TTC549 (cell line): ENCODE measurements around the gene LASP1.

Experiments
- FAIRE-seq: peaks from 2 replicates; lab custom pipeline; 2012; peaks lifted over from hg19 to GRCh38; lab: Jason Lieb, UNC

Gene LASP1

DNA sequence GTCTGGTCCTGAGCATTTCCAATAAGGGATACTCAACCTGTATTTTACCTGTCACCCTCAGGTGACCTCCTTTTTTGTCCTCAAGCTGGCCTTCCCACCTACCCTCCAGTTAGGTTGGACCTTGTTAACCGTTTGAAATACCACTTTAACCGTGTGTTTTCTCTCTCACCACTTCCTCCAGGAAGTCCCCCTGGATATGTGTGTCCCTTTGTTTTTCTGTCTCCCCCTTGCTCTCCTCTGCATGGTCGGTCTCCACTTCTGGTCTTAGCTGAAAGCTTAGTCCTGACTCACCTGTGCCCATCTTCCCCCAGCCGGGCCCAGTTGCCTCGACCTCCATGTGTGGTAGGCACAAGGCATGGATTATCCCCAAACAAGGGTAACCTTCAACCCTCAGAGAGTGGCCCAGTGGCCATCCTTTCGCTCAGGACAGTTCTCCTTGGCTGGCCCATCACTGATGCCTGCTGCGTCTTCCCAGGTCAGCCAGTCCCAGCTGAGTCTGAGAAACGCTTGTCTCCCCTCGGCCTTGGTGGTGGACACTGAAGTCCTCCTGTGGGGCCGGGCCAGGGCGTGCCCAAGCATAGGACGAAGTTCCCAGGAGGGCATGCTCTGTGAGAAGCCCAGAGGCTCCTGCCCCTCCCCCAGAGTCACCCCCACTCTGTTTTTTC, 20.0 kb downstream of the LASP1 start:
- FAIRE-seq = no peak

DNA sequence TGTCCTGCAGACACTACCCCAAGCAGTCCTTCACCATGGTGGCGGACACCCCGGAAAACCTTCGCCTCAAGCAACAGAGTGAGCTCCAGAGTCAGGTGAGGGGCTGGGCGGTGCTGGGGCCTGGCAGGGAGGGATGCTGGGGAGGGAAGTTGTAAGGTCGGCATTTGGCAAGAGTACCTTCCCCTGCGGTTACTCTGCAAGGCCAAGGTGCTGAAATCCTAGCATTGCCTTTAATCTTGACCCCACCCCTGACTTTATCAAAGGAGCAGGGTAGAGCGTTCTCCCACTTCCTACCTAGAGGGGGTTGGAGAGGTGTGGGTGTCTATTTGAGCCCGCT, 20.5 kb downstream of the LASP1 start:
- no peak for FAIRE-seq

DNA sequence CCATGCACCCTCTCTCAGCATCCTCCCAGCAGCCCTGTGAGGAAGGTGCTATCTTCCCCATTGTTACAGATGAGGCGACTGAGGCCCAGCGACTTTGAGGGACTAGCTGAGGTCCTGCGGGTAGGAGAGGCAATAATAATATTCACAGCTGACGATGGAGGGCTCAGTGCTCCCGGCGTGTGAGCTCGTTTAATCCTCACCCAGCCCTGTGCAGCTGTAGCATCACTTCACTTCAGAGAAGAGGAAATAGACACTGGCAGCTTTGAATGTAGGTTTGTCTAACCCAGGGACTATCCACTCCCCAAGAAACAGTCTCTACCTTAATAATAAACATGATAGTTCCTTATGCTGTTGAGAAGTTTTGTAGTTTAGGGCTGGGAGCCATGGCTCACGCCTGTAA, 21.6 kb downstream of the LASP1 start:
- FAIRE-seq = no peak

DNA sequence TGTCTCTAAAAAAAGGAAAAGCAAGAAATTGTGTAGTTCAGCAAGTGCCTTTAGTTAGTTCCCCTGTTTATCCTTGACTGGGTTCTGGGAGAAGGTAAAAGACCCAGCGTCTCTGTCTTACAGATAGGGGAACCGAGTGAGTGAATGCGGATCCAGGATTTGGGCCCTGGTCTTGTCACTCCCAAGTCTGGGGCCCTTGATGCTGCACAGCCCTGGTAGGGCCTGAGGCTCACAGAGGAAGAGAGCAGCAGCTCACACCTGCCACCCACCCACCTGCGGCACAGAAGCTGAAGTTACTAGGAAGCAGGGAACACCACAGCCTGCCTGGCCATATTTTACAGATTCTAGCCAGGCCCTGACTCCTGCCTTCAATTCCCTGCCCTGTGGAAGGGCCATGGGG, 22.2 kb downstream of the LASP1 start:
- no peak for FAIRE-seq

DNA sequence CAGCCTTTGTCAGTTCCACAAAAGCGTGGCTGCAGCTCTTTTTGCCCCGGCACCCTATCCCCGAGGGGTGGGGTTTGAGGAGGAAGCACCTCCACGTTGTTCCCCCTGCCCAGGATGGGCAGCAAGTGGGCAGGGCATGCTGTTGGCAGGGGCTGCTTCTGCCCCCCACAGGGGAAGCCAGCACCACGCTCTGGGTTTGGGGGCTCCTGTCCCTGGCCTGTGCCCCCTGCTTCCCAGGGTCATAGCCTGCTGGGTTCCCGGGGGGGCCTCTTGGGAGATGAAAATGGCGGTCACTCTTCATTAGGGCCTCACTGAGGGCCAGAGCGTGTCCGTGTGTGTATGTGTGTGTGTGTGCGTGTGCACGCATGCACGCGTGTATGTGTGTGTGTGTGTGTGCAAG, 22.8 kb downstream of the LASP1 start:
- FAIRE-seq = no peak

DNA sequence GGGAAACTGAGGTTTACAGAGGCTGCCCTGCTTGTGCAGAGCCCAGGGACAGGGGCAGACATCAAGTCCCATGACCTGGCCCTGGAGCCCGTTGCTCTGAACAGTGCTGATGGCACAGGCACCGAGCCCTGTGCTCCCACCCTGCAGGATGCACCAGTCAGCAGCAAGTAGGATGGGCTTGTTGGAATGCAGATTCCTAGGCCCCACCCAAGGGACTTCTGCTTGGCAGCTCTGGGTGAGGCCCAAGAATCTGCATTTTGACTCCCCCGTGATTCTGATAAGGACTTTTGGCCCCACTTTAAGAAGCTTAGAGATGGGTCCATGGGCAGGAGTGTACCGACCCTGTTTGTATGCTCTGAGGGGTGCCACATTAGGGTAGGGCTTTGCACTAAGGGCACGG, 23.3 kb downstream of the LASP1 start:
- no peak for FAIRE-seq

DNA sequence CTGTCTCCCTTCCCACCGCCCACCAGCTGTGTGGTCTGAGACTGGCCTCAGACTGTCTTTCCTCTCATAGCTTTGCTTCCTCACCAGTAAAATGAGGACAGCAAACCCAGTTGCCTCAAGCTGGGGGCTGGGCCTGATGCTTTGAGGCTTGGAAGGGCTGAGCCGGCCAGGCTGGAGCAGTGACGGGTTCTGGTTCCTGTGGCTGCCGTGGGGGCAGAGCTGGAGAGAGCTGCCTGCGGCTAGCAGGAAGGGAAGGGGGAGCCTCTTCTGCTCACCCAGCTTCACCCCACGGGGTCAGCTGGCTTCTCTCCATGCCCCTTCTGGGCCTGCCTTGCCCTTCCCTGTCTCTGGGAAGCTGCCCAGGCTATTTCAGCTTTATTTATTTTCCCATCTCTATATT, 23.7 kb downstream of the LASP1 start:
- no peak for FAIRE-seq

DNA sequence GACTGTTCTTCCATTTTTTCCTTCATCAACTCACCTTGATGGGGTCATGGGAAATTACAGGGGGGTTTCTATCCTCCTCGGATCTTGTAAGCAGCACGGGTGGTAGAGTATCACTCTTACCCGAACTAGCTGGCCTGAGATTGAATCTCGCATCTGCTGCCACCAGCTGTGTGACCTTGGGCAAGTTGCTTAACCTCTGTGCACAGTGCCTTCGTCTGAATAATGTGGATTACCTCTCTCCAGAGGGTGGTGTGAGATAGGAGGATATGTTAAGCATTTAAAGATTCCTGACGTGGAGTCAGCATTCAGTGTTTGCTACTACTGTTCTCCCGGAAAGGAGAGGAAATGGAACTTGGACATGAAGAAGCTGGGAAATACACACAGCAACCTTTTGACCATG, 24.4 kb downstream of the LASP1 start:
- FAIRE-seq = no peak

DNA sequence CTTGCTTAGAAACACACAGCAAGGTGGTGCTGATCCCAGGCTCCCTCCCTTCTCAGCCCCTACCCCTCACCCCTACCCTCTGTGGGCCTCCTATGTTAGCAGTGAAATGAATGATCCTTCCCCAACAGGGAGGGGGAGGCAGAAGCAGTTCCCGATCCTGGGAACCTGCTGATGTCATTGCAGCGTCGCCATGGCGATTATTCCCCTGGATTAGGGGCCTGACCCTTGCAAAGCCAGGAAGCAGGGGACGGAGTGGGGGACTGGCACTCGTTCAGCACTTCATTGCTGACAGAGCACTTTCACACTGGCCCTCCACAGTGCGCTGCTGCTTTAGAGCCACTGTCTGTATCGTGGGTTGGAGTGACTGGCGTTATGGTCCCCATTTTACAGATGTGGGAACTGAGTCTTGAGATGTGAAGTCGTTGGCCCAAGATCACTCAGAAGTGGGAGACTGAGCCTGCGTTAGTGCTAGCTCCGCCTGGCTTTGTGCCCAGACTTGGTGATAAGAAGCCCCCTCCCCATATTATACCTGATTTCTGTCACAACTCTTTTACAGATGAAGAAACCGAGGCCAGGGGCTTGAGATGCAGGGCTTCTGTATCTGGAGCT, 26.6 kb downstream of the LASP1 start:
- FAIRE-seq = no peak

DNA sequence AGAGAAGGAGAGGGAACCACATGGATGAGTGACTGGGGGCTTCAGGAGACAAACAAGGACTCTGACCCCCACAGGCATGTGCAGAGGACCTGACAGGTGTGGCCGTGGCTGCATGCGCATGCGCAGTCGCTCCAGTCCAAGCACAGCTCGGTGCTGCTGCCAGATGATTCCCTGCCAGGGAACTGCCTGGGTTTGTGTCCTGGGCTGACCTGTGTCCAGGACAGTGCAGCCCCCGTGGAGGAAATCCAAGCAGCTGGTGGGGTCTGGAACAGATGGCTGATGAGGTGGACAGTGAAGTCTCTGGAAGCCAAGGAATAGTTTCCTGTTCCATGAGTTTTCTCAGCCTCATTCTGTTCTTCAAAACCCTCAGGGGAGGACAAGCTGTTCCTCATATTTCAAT, 27.3 kb downstream of the LASP1 start:
- no peak for FAIRE-seq

DNA sequence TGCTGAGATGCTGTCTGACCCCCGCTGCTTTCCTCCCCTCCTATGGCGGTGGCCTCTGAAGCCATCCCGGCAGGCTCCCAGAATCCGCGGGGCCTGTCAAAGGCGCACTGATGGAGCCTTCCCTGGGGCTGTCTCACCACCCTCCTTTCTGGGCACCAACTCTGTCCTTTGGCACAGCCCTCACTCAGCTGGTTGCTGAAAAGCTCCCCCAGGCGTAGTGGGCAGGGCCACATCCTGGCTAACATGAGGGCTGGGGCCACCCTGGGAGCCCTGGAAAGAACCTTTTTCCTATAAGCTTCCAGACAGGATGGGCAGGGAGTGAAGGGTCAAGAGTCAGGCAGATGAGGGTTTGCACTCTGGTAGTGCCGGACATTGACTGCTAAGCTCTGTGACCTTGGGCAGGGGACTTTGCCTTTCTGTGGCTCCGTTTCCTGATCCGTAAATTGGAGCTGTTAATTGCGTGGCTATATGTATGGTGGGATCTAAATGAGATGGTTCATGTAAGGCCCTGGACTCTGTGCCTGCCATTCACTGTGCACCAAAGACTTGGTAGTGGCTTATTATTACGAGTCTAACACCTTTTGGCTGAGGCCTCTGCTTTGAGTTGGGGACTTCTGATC, 27.9 kb downstream of the LASP1 start:
- no peak for FAIRE-seq

DNA sequence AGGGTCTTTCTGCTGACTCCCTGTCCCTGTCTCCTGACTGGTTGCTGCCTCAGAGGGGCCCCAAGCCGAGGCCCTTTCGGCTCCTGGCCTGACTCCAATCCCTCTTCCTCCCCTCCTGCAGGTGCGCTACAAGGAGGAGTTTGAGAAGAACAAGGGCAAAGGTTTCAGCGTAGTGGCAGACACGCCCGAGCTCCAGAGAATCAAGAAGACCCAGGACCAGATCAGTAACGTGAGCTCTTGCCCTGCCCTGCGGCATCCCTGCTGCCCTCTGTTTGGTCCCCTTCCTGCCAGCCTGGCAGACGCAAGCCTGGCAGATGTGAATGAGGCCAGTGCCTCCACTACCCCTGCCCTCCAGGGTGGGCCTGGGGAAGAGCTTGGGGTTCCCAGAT, 28.4 kb downstream of the LASP1 start:
- FAIRE-seq = no peak

DNA sequence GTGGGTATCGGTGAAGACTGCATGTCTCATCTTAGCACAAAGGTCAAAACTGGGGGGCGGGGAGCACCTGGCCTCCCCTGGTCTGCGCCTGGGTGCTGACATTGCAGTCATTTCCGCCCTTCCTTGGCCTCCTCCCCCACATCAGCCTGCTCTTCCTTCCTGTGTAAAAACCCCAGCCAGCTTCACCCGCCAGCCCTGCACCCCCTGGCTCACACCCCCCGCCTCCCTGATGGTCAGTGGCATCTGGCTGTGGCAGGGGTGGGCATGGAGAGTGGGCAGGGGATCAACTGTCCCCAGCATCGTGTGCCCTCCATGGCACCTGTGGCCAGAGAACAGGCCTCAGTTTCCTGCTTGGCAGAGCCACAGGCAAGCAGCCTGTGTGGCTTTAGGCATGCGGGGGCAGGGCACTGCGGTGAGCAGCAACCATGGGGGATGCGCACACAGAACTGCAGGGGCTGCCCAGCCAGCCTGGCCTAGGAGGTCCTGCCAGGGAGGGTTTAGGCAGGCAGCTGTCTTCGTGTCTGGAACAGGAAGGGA, 29.0 kb downstream of the LASP1 start:
- FAIRE-seq = no peak

DNA sequence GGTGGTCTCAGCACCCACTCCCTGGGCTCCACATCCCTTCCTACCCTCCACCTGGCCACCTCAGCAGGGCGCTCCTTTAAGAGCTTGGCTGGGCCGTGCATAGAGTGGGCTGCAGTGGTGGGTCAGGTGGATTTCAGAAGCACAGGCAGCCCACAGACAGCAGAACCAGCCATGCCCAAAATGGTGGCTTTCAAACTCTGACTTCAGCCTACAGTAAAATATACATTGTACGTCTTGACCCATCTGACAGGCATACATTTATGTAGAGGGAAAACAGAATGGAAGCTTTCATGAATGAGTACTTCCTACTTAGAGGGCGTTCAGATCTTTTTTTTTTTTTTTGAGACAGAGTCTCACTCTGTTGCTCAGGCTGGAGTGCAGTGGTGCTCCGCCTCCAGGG, 29.6 kb downstream of the LASP1 start:
- no peak for FAIRE-seq

DNA sequence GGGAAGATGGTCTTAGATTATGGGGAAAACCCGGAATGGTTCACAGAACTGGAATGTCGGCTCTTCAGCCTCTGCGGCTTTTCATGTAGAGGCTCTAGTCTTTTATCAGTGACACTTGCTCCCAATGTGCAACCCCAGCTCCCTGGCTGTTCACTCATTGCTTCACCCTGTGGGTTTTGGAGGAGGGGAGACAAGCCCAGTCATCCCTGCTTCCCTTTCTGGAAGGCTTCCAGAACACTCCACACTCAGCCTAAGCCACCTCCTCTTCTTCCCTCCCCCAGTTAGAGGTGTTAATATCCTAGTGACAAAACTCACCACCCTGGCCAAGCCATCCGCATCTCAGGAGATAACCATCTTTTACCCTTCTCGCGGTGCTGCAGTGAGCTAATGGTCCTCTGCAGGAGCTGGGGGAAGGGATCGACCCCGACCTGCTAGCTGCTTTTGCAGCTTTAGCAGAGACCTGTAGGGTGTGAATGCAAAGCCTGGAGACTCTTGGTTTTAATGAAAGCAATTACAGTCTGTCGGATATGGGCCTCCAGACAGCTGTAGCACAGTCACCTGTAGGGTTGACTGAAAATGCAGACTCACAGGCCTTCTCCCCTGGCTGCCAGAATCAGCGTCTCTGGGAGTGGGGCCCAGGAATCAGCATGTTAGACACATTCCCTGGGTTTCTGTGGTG, 31.3 kb downstream of the LASP1 start:
- FAIRE-seq = no peak

DNA sequence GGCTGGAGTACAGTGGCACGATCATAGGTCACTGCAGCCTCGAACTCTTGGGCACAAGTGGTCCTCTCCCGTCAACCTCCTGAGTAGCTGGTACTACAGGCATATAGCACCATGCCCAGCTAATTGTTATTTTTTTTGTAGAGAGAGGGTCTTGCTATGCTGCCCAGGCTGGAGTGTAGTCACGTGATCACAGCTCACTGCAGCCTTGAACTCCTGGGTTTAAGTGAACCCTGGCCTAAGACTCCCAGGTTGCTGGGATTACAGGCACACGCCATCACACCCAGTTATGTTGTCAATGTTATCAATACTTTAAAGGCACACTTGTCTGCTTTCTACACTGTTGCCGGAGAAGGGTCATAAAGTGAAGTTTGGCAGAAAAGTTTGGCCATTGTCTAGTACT, 33.5 kb downstream of the LASP1 start:
- no peak for FAIRE-seq

DNA sequence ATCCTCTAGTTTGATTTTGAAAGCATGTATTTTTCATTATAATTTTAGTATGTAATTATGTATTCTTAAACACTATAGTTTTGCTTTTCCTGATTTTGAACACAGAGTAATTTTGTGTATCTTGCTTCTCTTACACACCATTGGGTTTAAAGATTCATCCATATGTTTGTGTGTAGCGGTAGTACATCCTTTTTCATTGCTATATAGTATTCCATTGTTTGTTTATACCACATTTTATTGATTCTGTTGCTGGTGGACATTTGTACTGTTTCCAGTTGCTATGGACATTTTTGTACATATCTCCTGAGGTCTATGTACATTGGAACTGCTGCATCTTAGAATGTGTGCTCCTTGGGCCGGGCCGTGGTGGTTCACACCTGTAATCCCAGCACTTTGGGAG, 35.0 kb downstream of the LASP1 start:
- FAIRE-seq = no peak

DNA sequence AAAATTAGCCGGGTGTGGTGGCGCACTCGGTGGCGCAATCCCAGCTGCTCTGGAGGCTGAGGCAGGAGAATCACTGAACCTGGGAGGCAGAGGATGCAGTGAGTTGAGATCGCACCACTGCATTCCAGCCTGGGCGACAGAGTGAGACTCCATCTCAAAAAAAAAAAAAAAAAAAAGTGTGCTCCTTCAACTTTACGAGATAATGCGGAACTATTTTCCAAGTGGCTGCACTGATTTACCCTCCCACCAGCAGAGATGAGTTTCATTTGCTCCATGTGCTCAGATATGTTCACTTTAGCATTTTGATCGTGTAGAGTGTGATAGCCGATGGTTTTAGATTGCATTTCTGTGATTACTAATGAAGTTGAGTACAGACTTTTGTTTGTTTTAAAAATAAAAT, 35.5 kb downstream of the LASP1 start:
- FAIRE-seq = no peak

DNA sequence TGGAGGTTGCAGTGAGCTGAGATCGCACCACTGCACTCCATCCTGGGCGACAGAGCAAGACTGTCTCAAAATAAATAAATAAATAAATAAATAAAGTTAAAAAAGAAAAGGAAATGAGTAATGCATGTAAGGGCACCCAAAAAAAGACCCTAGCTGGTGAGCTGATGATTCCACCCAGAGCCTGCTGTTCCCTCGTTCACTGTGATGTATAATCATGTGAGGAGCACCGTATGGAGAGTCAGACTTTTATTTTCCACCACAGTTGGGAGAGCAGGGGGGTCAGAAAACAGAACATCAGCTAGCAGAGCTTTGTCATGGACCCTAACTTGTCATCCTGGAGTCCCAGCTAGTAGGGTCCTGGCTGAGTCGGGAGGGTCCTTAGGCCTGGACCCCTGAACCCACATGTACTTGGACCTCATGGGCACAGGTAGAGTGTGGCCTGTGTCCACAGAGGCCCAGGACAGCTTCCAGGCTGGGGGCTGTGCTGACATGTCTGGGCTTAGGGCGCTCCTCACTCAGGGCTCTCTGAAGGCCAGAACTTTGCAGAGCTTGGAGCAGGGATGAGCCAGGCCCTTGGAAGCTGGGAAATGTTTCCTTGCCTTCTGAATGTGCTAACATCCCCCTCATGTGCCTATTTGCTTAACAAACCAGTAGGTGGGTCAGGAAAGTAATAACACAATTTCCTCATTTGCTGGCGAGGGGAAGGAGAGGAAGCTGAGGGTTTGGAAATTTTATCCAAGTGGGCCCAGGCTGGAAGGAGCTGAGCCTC, 36.8 kb downstream of the LASP1 start:
- FAIRE-seq = no peak

DNA sequence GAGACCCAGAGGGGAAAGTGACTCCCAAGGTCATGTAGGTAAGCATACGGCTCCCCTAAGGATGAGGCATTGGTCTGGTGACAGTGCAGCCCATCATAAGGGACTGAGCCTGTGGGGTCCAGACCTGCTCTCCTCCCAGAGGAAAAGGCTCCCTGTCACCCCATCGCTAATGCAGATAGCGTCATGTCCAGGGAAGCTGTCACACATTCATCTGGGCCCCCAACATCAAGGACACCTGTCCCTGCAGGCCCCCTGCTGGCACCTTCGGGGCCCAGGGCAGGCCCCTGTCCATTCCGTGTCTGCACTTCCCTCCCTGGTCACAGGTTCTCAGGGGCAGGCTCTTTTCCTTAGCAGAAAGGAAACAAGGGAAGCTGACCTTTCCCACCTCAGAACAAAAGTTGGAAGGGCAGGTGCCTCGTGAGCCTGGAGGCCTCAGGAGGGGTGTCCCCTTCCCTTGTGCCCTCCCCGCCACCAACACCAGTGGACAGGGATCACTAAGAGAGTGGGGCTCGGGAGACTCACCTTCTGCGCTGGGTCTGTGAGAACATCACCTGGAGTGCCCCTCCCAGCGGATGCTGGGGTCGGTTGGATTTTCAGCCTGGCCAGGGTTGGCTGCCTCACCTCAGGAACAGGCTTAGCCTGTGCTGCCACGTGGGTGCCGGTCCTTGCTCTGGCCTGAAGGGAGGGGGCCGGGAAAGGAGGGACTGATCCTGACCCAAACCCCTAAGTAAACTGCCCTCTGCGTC, 38.2 kb downstream of the LASP1 start:
- no peak for FAIRE-seq

DNA sequence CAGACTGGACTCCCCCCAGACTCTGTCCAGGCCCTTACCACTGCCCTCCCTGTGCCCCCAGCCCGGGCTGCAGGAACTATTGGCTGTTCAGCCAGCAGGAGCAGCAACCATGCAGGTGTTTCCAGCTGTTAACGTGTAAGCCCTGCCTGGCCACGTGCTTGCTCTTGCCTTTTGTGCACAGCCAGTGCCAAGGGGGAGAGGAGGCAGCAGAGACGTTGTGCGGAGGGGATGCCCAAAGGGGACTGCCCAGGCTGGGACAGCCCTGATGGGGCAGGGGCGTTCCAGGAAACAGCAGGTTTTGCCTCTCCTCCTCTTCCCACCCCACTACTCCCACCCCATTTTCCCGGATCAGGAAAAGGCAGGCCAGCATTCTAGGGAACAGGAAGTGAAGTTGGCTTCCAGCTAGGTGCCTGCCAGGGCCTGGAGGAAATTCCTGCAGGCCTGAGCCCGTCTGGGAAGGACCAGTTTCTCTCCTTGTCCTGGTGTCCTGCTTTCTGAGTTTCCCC, 38.9 kb downstream of the LASP1 start:
- FAIRE-seq = no peak

DNA sequence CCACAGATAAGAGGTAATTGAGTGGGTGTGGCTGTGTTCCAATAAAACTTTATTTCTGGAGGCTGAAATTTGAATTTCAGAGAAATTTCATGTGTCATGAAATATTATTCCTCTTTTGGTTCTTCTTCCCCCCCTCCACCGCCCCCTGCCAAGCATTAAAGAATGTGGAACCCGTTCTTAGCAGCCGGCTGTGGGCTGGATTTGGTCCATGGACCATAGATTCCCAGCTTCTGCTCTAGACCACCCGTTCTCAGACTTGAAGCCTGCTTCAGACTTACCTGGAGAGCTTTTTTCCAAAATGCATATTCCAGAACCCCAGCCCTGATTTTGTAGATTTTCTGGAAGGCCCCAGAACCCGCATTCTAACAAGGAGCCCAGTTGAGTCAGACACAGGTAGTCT, 40.5 kb downstream of the LASP1 start:
- no peak for FAIRE-seq
